LNCAP (cell line): Measurements from ENCODE around the gene EIF5A.

ENCODE experiments used
- CTCF ChIP-seq: fragments of 450-650 bp; IDR thresholded peaks from 2 replicates; pipeline ENCODE4 v1.5.1; 2017; ENCODE audit warnings: mild to moderate bottlenecking

Gene EIF5A

DNA sequence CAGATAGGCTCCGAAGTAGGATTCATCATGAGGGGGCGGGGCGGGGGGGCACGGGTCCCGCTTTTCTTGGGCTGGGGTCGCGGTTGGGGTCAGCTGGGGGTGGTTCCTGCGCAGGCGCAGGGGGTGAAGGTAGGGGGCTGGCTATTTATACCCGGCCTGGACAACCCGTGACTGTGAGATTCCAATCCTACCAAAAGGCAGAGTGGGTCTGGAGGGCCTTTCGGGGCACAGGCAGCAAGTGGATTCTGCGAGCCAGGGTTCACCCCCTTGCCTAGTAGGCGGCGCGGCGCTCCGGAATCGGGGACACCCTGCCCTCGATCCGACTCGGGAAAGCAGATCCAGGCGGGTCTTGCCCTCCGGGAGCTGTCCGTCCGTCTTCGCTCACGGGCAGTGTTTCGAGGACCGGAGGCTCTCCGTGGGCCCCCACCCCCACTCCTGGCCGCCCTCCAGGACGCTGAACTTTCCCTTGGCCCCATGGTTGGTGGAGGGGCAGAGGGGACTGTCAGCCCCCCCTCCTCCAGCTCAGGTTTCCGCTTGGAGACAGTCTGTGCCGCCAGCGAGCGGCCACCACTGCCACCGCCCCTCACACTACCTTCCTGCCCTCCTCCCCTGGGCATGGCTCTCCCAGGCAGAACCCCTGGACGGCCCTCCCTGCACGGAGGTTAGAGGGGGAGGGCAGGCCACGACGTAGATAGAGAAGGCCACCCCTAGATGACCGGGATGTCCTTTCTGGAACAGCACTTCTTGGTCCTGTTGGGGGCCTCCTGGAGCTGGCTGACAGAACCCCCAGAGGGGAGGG lies 25.3 kb upstream of the EIF5A start:
- no peak for TF ChIP-seq CTCF

GRCh38 chr17:7282752-7283321 lies 24.6 kb upstream of the EIF5A start:
- TF ChIP-seq CTCF: no peak

- TF ChIP-seq CTCF: no peak
Observed at GRCh38 chr17:7283471-7284216, 23.8 kb upstream of the EIF5A start.

GRCh38 chr17:7284911-7285310 lies 22.5 kb upstream of the EIF5A start:
- no peak for TF ChIP-seq CTCF

GRCh38 chr17:7285679-7286078 lies 21.7 kb upstream of the EIF5A start:
- no peak for TF ChIP-seq CTCF

DNA sequence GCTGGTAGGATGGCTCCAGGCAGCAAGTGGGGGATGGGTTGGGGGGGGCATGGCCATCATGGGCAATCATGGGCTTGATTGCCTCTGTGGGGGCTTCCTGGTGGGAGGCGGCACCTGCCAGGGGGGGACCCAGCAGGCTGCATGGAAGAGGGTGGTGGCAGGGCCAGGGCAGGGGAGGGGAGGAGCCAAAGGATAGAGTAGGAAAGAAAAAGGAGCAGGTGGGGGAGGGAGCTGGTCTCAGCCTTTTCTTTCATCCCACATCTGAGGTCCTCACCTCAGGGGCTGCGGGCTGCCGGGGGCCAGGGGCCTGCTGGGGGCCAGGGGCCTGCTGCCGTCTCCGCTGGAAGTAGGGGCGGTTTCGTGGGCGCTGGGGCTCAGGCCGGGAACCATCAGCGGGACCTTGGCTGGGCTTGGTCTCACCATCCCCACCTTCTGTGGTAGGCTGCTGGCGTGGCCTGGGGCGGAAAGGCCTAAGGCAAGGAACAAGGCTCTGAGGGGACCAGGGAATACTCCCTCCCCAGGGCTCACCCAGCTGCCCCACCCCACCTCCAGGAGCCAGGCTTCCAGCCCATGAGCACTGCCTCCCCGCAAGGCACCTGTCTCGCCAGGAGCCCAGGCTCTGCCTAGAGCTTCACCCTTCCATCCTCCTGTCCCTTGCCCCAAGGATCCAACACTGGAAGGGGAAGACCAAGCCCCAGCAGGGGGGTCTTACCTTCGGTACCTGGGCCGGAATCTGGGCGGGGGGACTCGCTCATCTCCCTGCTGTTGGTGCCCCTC lies 18.0 kb upstream of the EIF5A start:
- TF ChIP-seq CTCF: no peak

DNA sequence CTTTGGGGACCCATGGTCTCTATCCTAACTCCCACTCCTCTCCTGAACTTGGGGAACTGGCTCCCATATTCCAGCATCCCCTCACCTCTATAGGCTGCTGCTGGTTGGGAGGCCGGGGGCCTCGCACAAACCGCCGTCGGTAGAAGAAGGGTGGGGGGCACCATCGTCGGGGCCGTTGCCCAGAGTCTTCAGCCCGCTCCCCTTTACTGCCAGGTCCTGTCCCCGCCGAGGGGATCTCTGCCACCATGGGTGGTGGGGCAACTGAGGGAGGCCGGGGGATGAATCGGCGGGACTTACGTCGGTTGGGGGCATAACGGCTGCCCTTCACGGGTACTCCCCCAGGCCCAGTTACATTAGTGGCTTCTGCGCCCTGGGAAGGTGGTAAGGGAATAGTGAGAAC lies 17.3 kb upstream of the EIF5A start:
- TF ChIP-seq CTCF: no peak
